Activated CD4-positive, alpha-beta T cell treated with anti-CD3 and anti-CD28 coated beads for 48 hours (primary cell): Measurements from ENCODE around the gene PCAT7.
"Not testable (repeated sequence)": the region's sequence is repeated elsewhere in the genome, so short reads cannot be mapped to it uniquely, and the experiment has no call there.

ENCODE experiments used
- DNase-seq: peaks from one replicate; pipeline ENCODE4 v3.0.0-alpha.2; 2020

PCAT7 gene

GRCh38 chr9:94554439-94555331, at the start of gene PCAT7:
Gene PCAT7 (plus strand): TSS chr9:94555083.
- DNase-seq = peak; percentile 58

GRCh38 chr9:94506370-94506769, 48.5 kb upstream of the PCAT7 start:
- DNase-seq = not testable (repeated sequence)

GRCh38 chr9:94507531-94508258, 47.2 kb upstream of the PCAT7 start:
- no peak for DNase-seq

DNA sequence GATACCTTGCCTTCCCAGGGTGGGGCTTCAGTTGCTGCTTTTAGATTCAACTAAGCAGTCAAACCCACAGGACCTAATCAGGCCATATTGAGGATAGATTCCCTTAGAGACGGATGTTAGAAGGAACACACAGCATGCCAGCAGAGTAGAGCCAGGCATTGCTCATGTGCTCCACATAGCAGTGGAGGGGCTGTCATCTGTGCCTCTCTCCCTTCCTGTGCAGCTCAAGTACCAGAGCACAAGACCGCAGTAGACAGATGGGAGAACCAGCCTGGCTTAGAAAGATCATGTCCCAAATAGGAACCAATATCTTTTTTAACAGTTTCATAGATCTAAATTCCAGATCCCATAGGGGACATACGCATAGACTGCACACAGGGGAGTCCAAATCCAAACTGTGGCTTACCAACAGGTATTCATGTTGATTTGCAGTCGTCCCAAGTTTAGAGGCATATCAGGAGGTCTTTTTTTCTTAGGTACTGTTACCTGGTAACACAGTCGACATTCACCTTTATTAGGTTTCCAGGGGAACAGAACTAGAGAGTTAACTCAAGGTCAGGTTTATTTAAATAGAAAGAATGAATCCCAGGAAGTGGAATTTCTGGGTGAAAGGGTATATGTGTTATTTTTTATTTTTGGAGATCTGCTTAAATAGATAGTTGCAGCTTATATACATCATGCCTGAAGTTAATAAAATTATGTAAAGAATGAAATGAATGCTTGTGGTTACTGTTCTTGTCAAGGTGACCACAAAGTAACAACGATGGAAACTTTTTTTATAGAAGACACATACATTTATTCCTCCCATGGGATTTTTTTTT, 43.5 kb upstream of the PCAT7 start:
- DNase-seq = no peak

- no peak for DNase-seq
Observed at GRCh38 chr9:94511955-94512265, 43.0 kb upstream of the PCAT7 start.

GRCh38 chr9:94514722-94515121, 40.2 kb upstream of the PCAT7 start:
- DNase-seq = no peak

- DNase-seq = no peak
Observed at GRCh38 chr9:94517254-94517653, 37.6 kb upstream of the PCAT7 start.

DNA sequence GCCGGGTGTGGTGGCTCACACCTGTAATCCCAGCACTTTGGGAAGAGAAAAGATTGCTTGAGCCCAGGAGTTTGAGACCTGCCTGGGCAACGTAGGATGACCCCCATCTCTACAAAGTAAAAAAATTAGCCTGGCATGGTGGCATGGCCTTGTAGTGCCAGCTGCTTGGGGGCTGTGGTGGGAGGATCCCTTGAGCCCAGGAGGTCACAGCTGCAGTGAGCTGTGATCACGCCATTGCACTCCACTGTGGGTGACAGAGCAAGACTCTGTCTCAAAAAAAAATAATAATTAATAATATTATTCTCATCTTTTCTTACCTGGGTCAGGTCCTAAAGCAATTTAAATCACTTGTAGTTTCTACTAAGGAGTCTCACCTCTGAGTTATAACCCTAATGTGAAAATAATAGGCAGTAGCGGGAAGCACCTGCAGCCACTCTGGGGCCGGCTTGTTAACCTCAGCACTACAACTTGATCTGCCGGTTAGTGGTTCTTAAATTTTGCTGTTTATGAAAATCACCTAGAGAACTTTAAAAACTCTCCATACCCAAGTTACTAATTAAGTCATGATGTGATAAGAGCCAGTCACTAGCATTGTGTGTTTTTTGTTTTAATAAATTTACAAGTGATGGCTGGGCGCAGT, 29.4 kb upstream of the PCAT7 start:
- DNase-seq = no peak

- no peak for DNase-seq
Observed at GRCh38 chr9:94526271-94526670, 28.6 kb upstream of the PCAT7 start.

DNA sequence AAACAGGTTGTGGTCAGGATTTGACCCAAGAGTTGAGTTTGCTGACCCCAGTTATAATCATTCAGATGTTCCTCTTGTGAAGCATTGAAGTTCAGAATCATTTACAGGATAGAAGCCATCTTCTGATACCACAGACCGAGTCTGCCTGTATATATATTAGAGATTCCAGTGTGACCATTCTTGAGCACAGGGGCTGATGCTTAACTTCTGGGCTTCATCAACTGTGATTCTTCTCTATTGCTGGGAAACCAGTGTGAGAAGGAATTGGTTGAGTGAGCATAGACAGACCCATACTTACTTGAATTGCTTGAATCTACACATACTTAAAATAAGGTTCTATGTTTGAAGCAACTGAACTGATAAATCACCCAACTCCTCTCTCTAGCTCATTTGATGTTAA, 27.9 kb upstream of the PCAT7 start:
- DNase-seq = no peak

GRCh38 chr9:94528886-94529285, 26.0 kb upstream of the PCAT7 start:
- DNase-seq = no peak

- DNase-seq = no peak
Observed at GRCh38 chr9:94533155-94533554, 21.7 kb upstream of the PCAT7 start.

- DNase-seq = no peak
Observed at GRCh38 chr9:94533601-94534000, 21.3 kb upstream of the PCAT7 start.

- no peak for DNase-seq
Observed at GRCh38 chr9:94534901-94535300, 20.0 kb upstream of the PCAT7 start.

GRCh38 chr9:94538908-94539307, 16.0 kb upstream of the PCAT7 start:
- DNase-seq = no peak

DNA sequence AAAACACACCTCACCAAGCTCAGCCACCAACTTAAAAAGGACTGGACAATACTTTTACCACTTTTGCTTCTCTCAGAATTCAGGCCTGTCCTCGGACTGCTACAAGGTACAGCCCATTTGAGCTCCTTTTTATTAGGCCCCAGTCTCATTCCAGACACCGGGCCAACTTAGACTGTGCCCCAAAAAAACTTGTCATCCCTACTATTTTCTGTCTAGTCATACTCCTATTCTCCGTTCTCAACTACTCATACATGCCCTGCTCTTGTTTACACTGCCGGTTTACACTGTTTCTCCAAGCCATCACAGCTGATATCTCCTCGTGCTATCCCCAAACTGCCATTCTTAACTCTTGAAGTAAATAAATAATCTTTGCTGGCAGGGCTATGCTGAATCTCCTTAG, 10.5 kb upstream of the PCAT7 start:
- not testable (repeated sequence) for DNase-seq

DNA sequence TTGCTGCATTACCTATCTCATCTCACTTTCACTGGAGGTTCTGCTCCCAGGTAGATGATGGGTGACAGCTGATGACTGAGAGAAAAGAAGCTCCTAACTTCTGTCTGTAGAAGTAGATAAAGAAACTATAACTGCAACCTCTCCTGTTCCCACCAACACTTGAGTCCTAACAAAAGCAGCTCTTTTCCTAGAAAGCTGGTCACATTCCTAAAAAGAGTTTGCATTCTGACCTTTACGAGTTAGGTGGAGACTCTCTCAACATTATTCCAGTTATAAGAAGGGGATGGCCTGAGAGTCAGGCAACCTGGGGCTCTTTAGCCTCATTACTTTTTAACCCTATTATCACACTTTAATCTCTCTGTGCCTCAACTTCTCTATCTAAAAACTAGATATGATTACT, 8.9 kb upstream of the PCAT7 start:
- DNase-seq = no peak

GRCh38 chr9:94553029-94553938, 1.6 kb upstream of the PCAT7 start:
- DNase-seq = no peak

DNA sequence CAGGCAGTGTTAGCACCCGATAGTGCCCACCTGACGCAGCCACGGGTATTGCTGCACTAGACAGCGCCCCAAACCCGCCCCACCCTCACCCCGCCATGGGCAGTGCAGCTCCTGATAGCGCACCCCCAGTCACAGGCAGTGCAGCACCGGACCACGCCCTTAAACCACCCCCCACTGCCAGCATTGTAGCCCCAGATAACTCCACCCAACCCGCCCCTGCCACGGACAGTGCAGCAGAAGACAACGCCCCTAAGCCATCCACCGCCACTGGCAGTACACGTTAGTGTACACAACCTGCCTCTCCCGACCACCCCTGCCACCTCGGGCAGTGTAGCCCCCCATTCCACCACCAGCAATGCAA, 825 bp upstream of the PCAT7 start:
- no peak for DNase-seq

GRCh38 chr9:94557376-94557775, 2.5 kb downstream of the PCAT7 start:
- DNase-seq = no peak

DNA sequence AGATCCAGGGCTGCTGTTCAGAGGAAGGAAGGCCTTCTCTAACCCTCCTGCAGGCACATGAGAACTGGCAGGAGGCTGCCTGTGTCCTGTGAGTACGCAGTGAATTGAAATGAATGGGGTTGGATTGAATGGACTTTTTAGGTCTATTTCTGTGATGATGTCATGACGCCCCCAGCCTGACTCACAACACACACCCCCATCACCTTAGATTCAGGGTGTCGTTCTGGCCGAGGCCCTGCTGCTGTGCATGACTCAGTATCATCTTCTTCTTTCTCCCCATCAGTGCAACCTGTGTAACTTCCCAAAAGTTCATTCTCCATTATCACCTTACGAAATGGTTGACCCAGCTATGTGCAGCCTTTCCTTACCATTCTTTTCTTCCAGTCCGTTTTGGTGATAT, 5.4 kb downstream of the PCAT7 start:
- DNase-seq = peak; percentile 51

DNA sequence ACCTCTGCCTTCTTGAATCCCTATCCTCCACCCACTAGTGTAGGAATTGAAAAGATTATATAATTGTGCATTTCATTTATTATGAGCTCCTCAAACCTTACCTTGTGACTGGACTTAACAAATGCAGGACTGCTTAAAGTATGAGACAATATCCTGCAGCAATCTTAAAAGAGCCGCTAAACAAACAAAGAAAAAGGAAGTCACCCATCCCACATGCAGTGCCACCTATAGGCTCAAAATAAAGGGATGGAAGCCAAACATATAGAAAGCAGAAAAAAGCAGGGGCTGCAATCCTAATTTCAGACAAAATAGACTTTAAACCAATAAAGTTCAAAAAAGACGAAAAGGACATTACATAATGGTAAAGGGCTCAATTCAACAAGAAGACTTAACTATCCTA, 8.7 kb downstream of the PCAT7 start:
- DNase-seq = no peak
